ENCODE results near the gene FBXW9. TPM values are rescaled to one million over a fixed set of nuclear protein-coding genes. Genes with fewer than 3 reads are reported as not detected.

The FBXW9 gene
- total RNA-seq, 6 donors from 2014 or later: 6.5 to 13.7 (median 8.7) TPM

- peak; percentile 2 to 15 for ATAC-seq (ENCODE audit: low FRiP score in 2 of 2)
- peak overlapping the region; percentile 62 to 94 (median 78) for H3K4me3 ChIP-seq
- no peaks in the 10 kb centered on the region for H3K27me3 ChIP-seq
- WGBS, 2 donors: 4% methylated on average over 26 of the region's 36 CpGs; no CpG with 5 or more reads in 1 of the 2 donors
- H3K27ac ChIP-seq: peak overlapping the region; percentile 82 to 93 (median 87)
- DNase-seq: peak in 1 of 2 donors; percentile 86
- peaks cover 4 to 26% (median 9%) of the 10 kb centered on the region in 4 donors for H3K36me3 ChIP-seq
- H3K9me3 ChIP-seq: no peaks in the 10 kb centered on the region
- TF ChIP-seq CTCF (IDR thresholded peaks at IDR 0.05): no peak
- no peak for TF ChIP-seq POLR2AphosphoS5 (IDR thresholded peaks at IDR 0.05)
- no peak for TF ChIP-seq POLR2A (IDR thresholded peaks at IDR 0.05)
- TF ChIP-seq EP300 (IDR thresholded peaks at IDR 0.05): no peak
- peaks cover 12 to 30% (median 14%) of the 10 kb centered on the region in 4 donors for H3K4me1 ChIP-seq
These were observed 450 bp downstream of the FBXW9 start for GRCh38 chr19:12695997-12696365.

- Histone ChIP-seq H3K9me3 (no peaks in the 10 kb centered on the region), H3K36me3 (peaks cover 0 to 22% (median 4%) of the 10 kb centered on the region in 4 donors), H3K4me1 (peaks cover 12 to 30% (median 14%) of the 10 kb centered on the region in 4 donors), H3K4me3 (peak overlapping the region in 3 of 4 donors; percentile 62 to 94 (median 84)), H3K27ac (peak overlapping the region in 1 of 4 donors; percentile 86), H3K27me3 (no peaks in the 10 kb centered on the region)
- TF ChIP-seq POLR2AphosphoS5 (IDR thresholded peaks at IDR 0.05) (no peak), EP300 (IDR thresholded peaks at IDR 0.05) (no peak), CTCF (IDR thresholded peaks at IDR 0.05) (no peak), POLR2A (IDR thresholded peaks at IDR 0.05) (no peak)
- 71 to 83% methylated on average over 1 of the region's 1 CpG for WGBS, 2 donors
- no peak for DNase-seq
- ATAC-seq (ENCODE audit: low FRiP score in 2 of 2): no peak
These were observed 917 bp downstream of the FBXW9 start for GRCh38 chr19:12695514-12695913.

- Histone ChIP-seq H3K27ac (no peak overlapping the region), H3K9me3 (no peaks in the 10 kb centered on the region), H3K4me3 (peak overlapping the region in 1 of 4 donors; percentile 94), H3K4me1 (peaks cover 12 to 30% (median 14%) of the 10 kb centered on the region in 4 donors), H3K27me3 (no peaks in the 10 kb centered on the region), H3K36me3 (peaks cover 0 to 17% (median under 1%) of the 10 kb centered on the region in 4 donors)
- TF ChIP-seq CTCF (IDR thresholded peaks at IDR 0.05) (no peak), POLR2AphosphoS5 (IDR thresholded peaks at IDR 0.05) (no peak), EP300 (IDR thresholded peaks at IDR 0.05) (no peak), POLR2A (IDR thresholded peaks at IDR 0.05) (no peak)
- DNase-seq: no peak
- WGBS, 2 donors: 50 to 79% methylated on average over 1 to 2 of the region's 2 CpGs
- no peak for ATAC-seq (ENCODE audit: low FRiP score in 2 of 2)
These were observed 1.3 kb downstream of the FBXW9 start for GRCh38 chr19:12695096-12695495.

- no peaks in the 10 kb centered on the region for H3K27me3 ChIP-seq
- H3K27ac ChIP-seq: no peak overlapping the region
- TF ChIP-seq POLR2AphosphoS5 (IDR thresholded peaks at IDR 0.05) (no peak), EP300 (IDR thresholded peaks at IDR 0.05) (no peak), CTCF (IDR thresholded peaks at IDR 0.05) (no peak), POLR2A (IDR thresholded peaks at IDR 0.05) (no peak)
- H3K4me1 ChIP-seq: peaks cover 12 to 30% (median 14%) of the 10 kb centered on the region in 4 donors
- peaks cover 0 to 13% (median 0%) of the 10 kb centered on the region in 4 donors for H3K36me3 ChIP-seq
- no peaks in the 10 kb centered on the region for H3K9me3 ChIP-seq
- ATAC-seq (ENCODE audit: low FRiP score in 2 of 2): no peak
- WGBS, 2 donors: 90 to 100% methylated on average over 3 to 16 of the region's 16 CpGs
- no peak overlapping the region for H3K4me3 ChIP-seq
- no peak for DNase-seq
These were observed 1.8 kb downstream of the FBXW9 start for GRCh38 chr19:12694641-12695040.

GRCh38 chr19:12692960-12693359 lies 3.5 kb downstream of the FBXW9 start:
- TF ChIP-seq POLR2AphosphoS5 (IDR thresholded peaks at IDR 0.05) (no peak), POLR2A (IDR thresholded peaks at IDR 0.05) (no peak), CTCF (IDR thresholded peaks at IDR 0.05) (no peak), EP300 (IDR thresholded peaks at IDR 0.05) (no peak)
- no peak for ATAC-seq (ENCODE audit: low FRiP score in 2 of 2)
- H3K36me3 ChIP-seq: peaks cover 0 to 2% (median 0%) of the 10 kb centered on the region in 4 donors
- H3K27me3 ChIP-seq: no peaks in the 10 kb centered on the region
- H3K4me3 ChIP-seq: no peak overlapping the region
- no peak overlapping the region for H3K27ac ChIP-seq
- peaks cover 12 to 30% (median 14%) of the 10 kb centered on the region in 4 donors for H3K4me1 ChIP-seq
- H3K9me3 ChIP-seq: no peaks in the 10 kb centered on the region
- no peak for DNase-seq
- WGBS, 2 donors: 80 to 92% methylated on average over 4 of the region's 5 CpGs
